ENCODE measurements around the gene UQCC2. TPM values are rescaled to one million over a fixed set of nuclear protein-coding genes. Genes with fewer than 3 reads are reported as not detected.

The UQCC2 gene
- polyA plus RNA-seq, 1 of the 3 experiments (the other 2 are of a cell fraction), result 59.0 TPM

GRCh38 chr6:33746036-33746600 lies 34.6 kb upstream of the UQCC2 start (continued):
- TF ChIP-seq GATA2 (CRISPR knock-in tag; IDR thresholded peaks at IDR 0.05) (no peak), RCOR1 (IDR thresholded peaks at IDR 0.05; ENCODE audit: low read length) (no peak), EZH2phosphoT487 (IDR thresholded peaks at IDR 0.05; ENCODE audit: borderline replicate concordance, low read depth) (no peak), NRF1 (IDR thresholded peaks at IDR 0.05; ENCODE audit: low read depth, low read length) (no peak), CHD2 (IDR thresholded peaks at IDR 0.05; ENCODE audit: low read length, partially characterized antibody) (no peak), GABPA (IDR thresholded peaks at IDR 0.05; ENCODE audit: low read depth) (no peak)

- WGBS (ENCODE audit: low lambda C conversion rate), result 89% methylated on average over 7 of the region's 7 CpGs
- H3K36me3 ChIP-seq (replicated peaks in 1 of 2; ENCODE audit: control insufficient read depth in 1 of 2, insufficient read depth in 2 of 2, low read length in 1 of 2), result no peaks in the 10 kb centered on the region
- no peak overlapping the region for H3K4me3 ChIP-seq (ENCODE audit: low read depth in 2 of 2, low read length in 1 of 2)
- H2AFZ ChIP-seq (ENCODE audit: low read depth), result 0 out of 2 replicates have a peak overlapping the region, but pooled peaks have one; percentile 29
- H4K20me1 ChIP-seq (ENCODE audit: insufficient read depth), result no peaks in the 10 kb centered on the region
- DNase-seq, result no peak
- no peaks in the 10 kb centered on the region for H3F3A ChIP-seq (replicated peaks; ENCODE audit: insufficient read depth)
- CTCF ChIA-PET, result interaction anchor here (0.7 to 9.2 kb wide), 19 partner anchors 8 to 418 kb away, joined by 3 to 116 read pairs (median 8); partner anchors contain the start of gene UQCC2
- no peaks in the 10 kb centered on the region for H3K79me2 ChIP-seq (ENCODE audit: insufficient read depth)
- no peaks in the 10 kb centered on the region for H3K27me3 ChIP-seq (ENCODE audit: insufficient read depth)
- no peaks in the 10 kb centered on the region for H3K9me2 ChIP-seq
- TF ChIP-seq CHD2 (IDR thresholded peaks at IDR 0.05; ENCODE audit: low read length, partially characterized antibody) (no peak), EZH2phosphoT487 (IDR thresholded peaks at IDR 0.05; ENCODE audit: borderline replicate concordance, low read depth) (no peak), SMC3 (IDR thresholded peaks at IDR 0.05; ENCODE audit: low read depth, low read length) (no peak), GABPA (IDR thresholded peaks at IDR 0.05; ENCODE audit: low read depth) (no peak), NFIC (IDR thresholded peaks at IDR 0.05; ENCODE audit: borderline replicate concordance) (no peak), MEF2A (IDR thresholded peaks at IDR 0.05; ENCODE audit: borderline replicate concordance, low read depth) (no peak), JUND (IDR thresholded peaks at IDR 0.05) (no peak), RCOR1 (IDR thresholded peaks at IDR 0.05; ENCODE audit: low read length) (no peak), CTCF (IDR thresholded peaks at IDR 0.05) (no peak), POLR2AphosphoS5 (IDR thresholded peaks at IDR 0.05; ENCODE audit: low read depth, low read length) (no peak), USF2 (IDR thresholded peaks at IDR 0.05; ENCODE audit: borderline replicate concordance, low read depth, low read length) (no peak), FOXJ3 (CRISPR knock-in tag; IDR thresholded peaks at IDR 0.05) (no peak), TAF1 (IDR thresholded peaks at IDR 0.05; ENCODE audit: borderline replicate concordance, low read depth, low read length) (no peak), EP300 (IDR thresholded peaks at IDR 0.05; ENCODE audit: borderline replicate concordance in 1 of 2, low read depth in 1 of 2, low read length in 1 of 2) (no peak), MAX (IDR thresholded peaks at IDR 0.05; ENCODE audit: low read depth) (no peak), MXI1 (IDR thresholded peaks at IDR 0.05; ENCODE audit: low read depth, low read length) (no peak)
- TF ChIP-seq, protein P1, sequence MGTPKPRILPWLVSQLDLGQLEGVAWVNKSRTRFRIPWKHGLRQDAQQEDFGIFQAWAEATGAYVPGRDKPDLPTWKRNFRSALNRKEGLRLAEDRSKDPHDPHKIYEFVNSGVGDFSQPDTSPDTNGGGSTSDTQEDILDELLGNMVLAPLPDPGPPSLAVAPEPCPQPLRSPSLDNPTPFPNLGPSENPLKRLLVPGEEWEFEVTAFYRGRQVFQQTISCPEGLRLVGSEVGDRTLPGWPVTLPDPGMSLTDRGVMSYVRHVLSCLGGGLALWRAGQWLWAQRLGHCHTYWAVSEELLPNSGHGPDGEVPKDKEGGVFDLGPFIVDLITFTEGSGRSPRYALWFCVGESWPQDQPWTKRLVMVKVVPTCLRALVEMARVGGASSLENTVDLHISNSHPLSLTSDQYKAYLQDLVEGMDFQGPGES (IDR thresholded peaks at IDR 0.05; ENCODE audit: low read depth, low read length), result no peak
- TF ChIP-seq, protein P2, sequence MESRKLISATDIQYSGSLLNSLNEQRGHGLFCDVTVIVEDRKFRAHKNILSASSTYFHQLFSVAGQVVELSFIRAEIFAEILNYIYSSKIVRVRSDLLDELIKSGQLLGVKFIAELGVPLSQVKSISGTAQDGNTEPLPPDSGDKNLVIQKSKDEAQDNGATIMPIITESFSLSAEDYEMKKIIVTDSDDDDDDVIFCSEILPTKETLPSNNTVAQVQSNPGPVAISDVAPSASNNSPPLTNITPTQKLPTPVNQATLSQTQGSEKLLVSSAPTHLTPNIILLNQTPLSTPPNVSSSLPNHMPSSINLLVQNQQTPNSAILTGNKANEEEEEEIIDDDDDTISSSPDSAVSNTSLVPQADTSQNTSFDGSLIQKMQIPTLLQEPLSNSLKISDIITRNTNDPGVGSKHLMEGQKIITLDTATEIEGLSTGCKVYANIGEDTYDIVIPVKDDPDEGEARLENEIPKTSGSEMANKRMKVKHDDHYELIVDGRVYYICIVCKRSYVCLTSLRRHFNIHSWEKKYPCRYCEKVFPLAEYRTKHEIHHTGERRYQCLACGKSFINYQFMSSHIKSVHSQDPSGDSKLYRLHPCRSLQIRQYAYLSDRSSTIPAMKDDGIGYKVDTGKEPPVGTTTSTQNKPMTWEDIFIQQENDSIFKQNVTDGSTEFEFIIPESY (IDR thresholded peaks at IDR 0.05; ENCODE audit: borderline replicate concordance, low read depth), result no peak
- TF ChIP-seq, protein P3, sequence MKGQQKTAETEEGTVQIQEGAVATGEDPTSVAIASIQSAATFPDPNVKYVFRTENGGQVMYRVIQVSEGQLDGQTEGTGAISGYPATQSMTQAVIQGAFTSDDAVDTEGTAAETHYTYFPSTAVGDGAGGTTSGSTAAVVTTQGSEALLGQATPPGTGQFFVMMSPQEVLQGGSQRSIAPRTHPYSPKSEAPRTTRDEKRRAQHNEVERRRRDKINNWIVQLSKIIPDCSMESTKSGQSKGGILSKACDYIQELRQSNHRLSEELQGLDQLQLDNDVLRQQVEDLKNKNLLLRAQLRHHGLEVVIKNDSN (IDR thresholded peaks at IDR 0.05; ENCODE audit: borderline replicate concordance, low read depth), result no peak
- TF ChIP-seq, protein P4, sequence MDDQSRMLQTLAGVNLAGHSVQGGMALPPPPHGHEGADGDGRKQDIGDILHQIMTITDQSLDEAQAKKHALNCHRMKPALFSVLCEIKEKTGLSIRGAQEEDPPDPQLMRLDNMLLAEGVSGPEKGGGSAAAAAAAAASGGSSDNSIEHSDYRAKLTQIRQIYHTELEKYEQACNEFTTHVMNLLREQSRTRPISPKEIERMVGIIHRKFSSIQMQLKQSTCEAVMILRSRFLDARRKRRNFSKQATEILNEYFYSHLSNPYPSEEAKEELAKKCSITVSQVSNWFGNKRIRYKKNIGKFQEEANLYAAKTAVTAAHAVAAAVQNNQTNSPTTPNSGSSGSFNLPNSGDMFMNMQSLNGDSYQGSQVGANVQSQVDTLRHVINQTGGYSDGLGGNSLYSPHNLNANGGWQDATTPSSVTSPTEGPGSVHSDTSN (IDR thresholded peaks at IDR 0.05), result no peak
- POLR2A ChIA-PET, result no interaction called here
- no peak overlapping the region for H3K9ac ChIP-seq
- H3K4me2 ChIP-seq, result 0 out of 2 replicates have a peak overlapping the region, but pooled peaks have one; percentile 26
- H3K9me3 ChIP-seq, result no peaks in the 10 kb centered on the region
- H3K27ac ChIP-seq (ENCODE audit: low read depth in 2 of 2, low read length in 1 of 2), result no peak overlapping the region
- H3K4me1 ChIP-seq (ENCODE audit: control insufficient read depth in 1 of 2, insufficient read depth in 2 of 2, low read depth in 1 of 2, low read length in 1 of 2), result peaks cover 15 to 24% of the 10 kb centered on the region in 2 experiments; a peak in 3 of 4 replicates
These were observed 34.0 kb upstream of the UQCC2 start for GRCh38 chr6:33745548-33745947.

Measured in SK-N-SH (cell line).